ENCODE data around the gene RIPK4.

- TF ChIP-seq CTCF (IDR thresholded peaks at IDR 0.05) (no peak), ZFX (IDR thresholded peaks at IDR 0.05; ENCODE audit: borderline replicate concordance) (no peak)
Measured at GRCh38 chr21:41712730-41713129, 54.1 kb downstream of the RIPK4 start.

Measured in 22Rv1 (cell line).